Cardiac fibroblast (primary cell): ENCODE measurements around the gene SLC47A2.

Experiments used
- DNase-seq, 2 donors: peaks; one replicate each; pipeline versions ENCODE4 v3.0.0 to v3.0.0-alpha.2; 2010; ENCODE audit warnings: low read depth in 2 of 2
- H3K4me3 ChIP-seq, 2 donors: replicated peaks in 1 of 2; 1 replicate in 1 of 2; 2 replicates in 1 of 2; pipeline ENCODE4 v1.5.1; 2011; ENCODE audit warnings: low read depth in 2 of 2, low read length in 2 of 2, mild to moderate bottlenecking in 2 of 2, moderate library complexity in 1 of 2
- CTCF ChIP-seq: IDR thresholded peaks from one replicate; pipeline ENCODE4 v1.5.1; 2011; ENCODE audit warnings: low read depth, mild to moderate bottlenecking, low read length, inconsistent platforms

Gene SLC47A2

DNA sequence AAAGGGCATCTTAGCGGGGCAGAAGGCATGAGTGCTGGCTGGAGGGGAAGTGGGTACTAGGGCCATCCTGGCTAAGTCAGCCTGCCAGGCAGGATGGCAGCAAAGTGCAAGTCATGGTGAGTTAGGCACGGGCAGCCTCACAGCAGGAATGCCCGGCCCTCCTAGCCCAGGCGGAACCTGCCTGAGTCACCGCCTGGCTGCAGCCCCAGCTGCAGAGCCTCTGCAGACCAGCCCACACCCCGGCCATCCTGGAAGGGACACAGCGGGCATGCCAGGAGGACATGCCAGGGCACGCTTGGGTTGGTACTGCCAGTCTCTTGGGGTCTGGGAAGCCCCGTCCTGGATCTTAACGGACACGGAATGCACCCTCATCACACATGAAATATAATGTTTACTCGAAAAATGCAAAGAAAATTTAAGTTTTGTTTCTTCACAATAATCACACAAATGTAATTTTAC lies 36.7 kb upstream of the SLC47A2 start:
- DNase-seq, result peak; percentile 77 to 82
- no peak for TF ChIP-seq CTCF
- no peak overlapping the region for H3K4me3 ChIP-seq

- no peak overlapping the region for H3K4me3 ChIP-seq
- TF ChIP-seq CTCF, result no peak
- no peak for DNase-seq
Measured at GRCh38 chr17:19752216-19753050, 36.0 kb upstream of the SLC47A2 start.

GRCh38 chr17:19750835-19751234 lies 34.5 kb upstream of the SLC47A2 start:
- TF ChIP-seq CTCF, result no peak
- H3K4me3 ChIP-seq, result no peak overlapping the region
- no peak for DNase-seq

DNA sequence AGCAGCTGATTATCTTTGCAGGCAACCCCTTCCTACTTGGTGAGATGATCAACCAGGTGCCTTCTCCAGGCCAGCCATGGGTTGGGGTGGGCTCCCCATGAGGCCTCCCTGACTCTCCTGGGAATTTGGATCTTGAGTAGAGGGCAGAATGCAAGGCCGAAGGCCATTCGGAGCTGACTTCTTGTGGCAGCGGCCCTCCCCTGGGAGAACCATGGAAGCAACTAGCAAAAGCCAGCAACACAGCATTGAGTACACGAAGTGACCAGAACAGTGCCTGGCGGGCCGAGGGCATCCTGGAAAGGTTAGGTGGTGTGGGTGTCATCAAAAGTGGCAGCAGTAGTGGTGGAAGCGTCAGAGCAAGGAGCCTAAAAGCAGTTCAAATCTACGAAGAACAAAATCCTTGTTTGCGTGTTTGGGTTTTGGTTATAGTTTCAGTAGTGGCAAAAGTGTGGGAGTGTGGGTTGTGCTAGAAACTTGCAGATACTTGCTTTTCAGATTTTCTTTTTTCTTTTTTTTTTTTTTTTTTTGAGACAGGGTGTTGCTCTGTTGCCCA lies 33.7 kb upstream of the SLC47A2 start:
- DNase-seq, result no peak

GRCh38 chr17:19748807-19749193 lies 32.4 kb upstream of the SLC47A2 start:
- TF ChIP-seq CTCF, result no peak
- DNase-seq, result no peak
- no peak overlapping the region for H3K4me3 ChIP-seq

More for the DNA sequence above, 33.7 kb upstream of the SLC47A2 start:
- no peak overlapping the region for H3K4me3 ChIP-seq
- TF ChIP-seq CTCF, result no peak

DNA sequence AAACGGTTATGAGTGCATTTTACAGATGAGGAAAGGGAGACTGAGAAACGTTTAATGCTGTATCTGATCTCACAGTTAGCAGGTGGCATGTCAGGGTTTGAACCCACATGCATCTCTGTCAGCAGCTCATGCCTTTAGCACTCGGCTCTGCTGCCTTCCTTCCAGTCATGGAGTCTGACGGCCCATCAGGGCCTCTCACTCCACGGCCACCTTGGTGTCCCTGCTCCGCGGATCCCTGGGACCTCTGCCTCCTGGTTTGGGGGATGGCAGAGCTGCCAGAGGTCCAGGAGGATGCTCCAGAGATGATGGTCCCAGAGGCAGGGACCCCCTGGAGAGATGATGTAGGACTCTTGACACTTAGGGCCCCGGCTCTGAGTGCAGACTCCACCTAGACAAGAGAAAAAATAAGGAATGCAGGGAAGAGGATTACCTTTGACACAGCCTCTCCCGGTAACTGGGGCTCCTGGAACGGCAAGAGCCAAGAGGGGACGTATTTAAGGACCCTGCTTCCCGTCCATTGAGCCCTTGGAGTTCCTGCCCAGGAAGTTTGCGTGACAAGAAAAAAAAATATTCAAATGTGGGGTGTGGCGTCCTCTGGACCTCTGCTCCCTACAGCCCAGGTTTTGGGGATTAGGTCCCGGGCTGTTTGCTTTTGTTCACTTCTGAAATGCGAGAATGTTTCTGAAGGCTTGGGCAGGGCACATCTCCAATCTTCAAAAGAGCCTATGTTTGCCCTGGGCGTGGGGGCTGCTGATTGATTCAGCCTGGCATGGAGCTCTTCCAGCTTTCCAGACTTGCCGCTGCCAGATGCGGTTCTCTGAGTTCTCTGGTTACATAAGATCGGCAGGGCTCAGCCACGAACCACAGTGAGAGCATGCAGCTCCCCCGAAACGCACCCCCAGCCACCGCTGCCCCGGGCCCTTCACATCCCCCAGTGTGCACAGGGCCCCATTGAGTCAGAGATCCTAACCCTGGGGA lies 31.7 kb upstream of the SLC47A2 start, which contains the start of gene ALDH3A1:
TSS of gene ALDH3A1 (minus strand) at position 470 of the 978 bp plus-strand sequence. CDS start 3,169 bp downstream, outside the sequence.
- TF ChIP-seq CTCF, result no peak
- no peak within 1 kb of the TSS for H3K4me3 ChIP-seq
- DNase-seq, result no peak
